Measurements from ENCODE around the gene SLC22A6. TPM values are rescaled to one million over a fixed set of nuclear protein-coding genes. Genes with fewer than 3 reads are reported as not detected.

SLC22A6 gene
- total RNA-seq, 1 donor from 2014 or later = not detected

DNA sequence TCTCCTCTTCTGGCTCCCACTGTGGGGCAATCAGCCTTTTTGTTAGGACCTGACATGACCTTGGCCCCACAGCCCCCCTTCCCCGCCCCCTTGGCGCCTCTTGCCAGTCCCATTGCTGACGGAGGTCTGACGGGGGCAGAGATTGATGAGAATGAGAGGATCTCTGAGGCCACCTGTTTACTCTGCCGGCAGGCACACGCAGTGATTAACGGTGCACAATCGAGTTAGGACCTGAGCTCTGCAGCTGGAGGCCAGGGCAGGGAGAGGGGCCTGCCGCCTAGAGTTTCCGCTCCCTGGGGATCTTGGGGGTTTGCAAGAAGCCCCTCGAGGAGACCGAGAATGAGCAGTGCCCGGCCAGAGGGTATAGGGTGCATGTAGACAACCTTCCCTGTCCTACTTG, 56.8 kb downstream of the SLC22A6 start:
- H3K36me3 ChIP-seq = no peaks in the 10 kb centered on the region
- TF ChIP-seq, protein P1, sequence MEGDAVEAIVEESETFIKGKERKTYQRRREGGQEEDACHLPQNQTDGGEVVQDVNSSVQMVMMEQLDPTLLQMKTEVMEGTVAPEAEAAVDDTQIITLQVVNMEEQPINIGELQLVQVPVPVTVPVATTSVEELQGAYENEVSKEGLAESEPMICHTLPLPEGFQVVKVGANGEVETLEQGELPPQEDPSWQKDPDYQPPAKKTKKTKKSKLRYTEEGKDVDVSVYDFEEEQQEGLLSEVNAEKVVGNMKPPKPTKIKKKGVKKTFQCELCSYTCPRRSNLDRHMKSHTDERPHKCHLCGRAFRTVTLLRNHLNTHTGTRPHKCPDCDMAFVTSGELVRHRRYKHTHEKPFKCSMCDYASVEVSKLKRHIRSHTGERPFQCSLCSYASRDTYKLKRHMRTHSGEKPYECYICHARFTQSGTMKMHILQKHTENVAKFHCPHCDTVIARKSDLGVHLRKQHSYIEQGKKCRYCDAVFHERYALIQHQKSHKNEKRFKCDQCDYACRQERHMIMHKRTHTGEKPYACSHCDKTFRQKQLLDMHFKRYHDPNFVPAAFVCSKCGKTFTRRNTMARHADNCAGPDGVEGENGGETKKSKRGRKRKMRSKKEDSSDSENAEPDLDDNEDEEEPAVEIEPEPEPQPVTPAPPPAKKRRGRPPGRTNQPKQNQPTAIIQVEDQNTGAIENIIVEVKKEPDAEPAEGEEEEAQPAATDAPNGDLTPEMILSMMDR (IDR thresholded peaks at IDR 0.05) = no peak
- intact Hi-C loops (cut with DNase I) = no loop called here
- H3K27me3 ChIP-seq = peaks cover 52% of the 10 kb centered on the region
- no peaks in the 10 kb centered on the region for H3K9me3 ChIP-seq
- peaks cover 18% of the 10 kb centered on the region for H3K4me1 ChIP-seq
- no peak overlapping the region for H3K27ac ChIP-seq
- no peak for ATAC-seq
- H3K4me3 ChIP-seq = no peak overlapping the region
- no peak for DNase-seq

DNA sequence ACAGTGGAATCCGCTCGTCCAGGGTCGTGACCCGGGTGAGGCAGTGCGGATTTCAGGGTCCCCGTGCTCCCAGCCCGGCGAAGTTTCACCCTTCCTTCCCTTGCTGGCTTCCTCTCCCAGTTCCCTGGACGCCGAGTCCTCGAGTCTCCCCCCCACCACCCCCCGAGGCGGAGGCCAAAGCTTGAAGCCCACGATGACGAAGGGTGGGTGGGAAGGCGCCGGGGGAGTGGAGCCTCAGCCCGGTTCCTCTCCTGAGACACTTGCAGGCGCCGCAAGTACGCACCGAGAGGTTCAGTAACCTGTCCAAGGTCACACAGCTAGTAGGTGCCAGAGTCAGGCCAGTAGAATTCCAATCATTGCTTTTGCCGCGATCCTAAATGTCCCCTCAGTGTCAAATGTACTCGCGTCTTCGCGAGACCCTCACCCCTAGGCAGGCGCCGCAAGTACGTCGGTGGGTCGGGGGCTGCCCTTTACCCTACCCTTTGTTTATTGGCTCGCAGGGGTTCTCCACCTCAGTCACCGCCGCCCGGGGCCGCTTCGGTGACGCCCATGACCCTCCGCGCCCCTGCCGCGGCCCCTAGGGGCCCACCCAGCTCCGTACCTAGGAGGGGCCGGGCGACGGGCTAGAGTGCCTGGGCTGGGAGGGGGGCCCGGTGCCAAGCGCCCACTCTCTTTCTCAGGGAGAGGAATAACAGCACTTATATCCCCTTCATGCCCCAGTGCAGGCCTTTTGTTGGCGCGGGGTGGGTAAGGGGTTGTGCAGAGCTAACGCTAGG, 57.9 kb downstream of the SLC22A6 start:
- Histone ChIP-seq H3K27me3 (peaks cover 63% of the 10 kb centered on the region), H3K27ac (no peak overlapping the region), H3K36me3 (no peaks in the 10 kb centered on the region), H3K4me1 (peaks cover 24% of the 10 kb centered on the region), H3K9me3 (no peaks in the 10 kb centered on the region), H3K4me3 (no peak overlapping the region)
- no peak for ATAC-seq
- intact Hi-C loops (cut with DNase I) = no loop called here
- TF ChIP-seq, protein P1 (IDR thresholded peaks at IDR 0.05) = no peak
- DNase-seq = no peak

Other genes starting within 250 kb of the SLC22A6 start
- gene ZBTB3, start 230.8 kb downstream of the SLC22A6 start, total RNA-seq = 12.5 TPM
- 54.7 TPM for gene POLR2G, start 223.4 kb downstream of the SLC22A6 start, total RNA-seq
- gene TAF6L, start 213.6 kb downstream of the SLC22A6 start, total RNA-seq = 23.9 TPM
- 52.4 TPM for gene TMEM179B, start 197.6 kb downstream of the SLC22A6 start, total RNA-seq
- 14.8 TPM for gene TMEM223, start 193.0 kb downstream of the SLC22A6 start, total RNA-seq
- gene NXF1, start 179.5 kb downstream of the SLC22A6 start, total RNA-seq = 96.2 TPM
- 40.9 TPM for gene STX5, start 152.9 kb downstream of the SLC22A6 start, total RNA-seq
- gene TEX54, start 152.1 kb downstream of the SLC22A6 start, total RNA-seq = not detected
- 43.9 TPM for gene WDR74, start 145.4 kb downstream of the SLC22A6 start, total RNA-seq
- gene SLC3A2, start 104.1 kb downstream of the SLC22A6 start, total RNA-seq = 255 TPM
- 4.7 TPM for gene CHRM1, start 63.6 kb downstream of the SLC22A6 start, total RNA-seq
- not detected for gene SLC22A8, start 30.9 kb upstream of the SLC22A6 start, total RNA-seq
- not detected for gene SLC22A24, start 159.3 kb upstream of the SLC22A6 start, total RNA-seq

Data from upper lobe of right lung (tissue), 1 donor.